Gastroesophageal sphincter (tissue), 3 donors: ENCODE results near the gene CDH9.

Source experiments
- EP300 ChIP-seq: sonication (generic); formaldehyde crosslinking; IDR thresholded peaks from one replicate; pipeline ENCODE4 v1.6.1; 2017; ENCODE audit warnings: antibody characterized with exemption, mild to moderate bottlenecking
- POLR2A ChIP-seq, 2 donors: fragments of 450-650 bp; IDR thresholded peaks; one replicate each; pipeline ENCODE4 v1.6.1; 2017; ENCODE audit warnings: antibody characterized with exemption in 2 of 2, mild to moderate bottlenecking in 2 of 2, moderate library complexity in 1 of 2
- POLR2AphosphoS5 ChIP-seq: sonication (generic); formaldehyde crosslinking; IDR thresholded peaks from one replicate; pipeline ENCODE4 v1.6.1; 2017; ENCODE audit warnings: antibody characterized with exemption
- TF ChIP-seq, protein P1 (sequence below), 4 experiments: fragments of 200-600 bp in 2 of 4; fragments of 450-650 bp in 2 of 4; sonication (generic) in 1 of 4; IDR thresholded peaks; one replicate each; pipeline ENCODE4 v1.5.1; 2017 to 2019; ENCODE audit warnings: antibody characterized with exemption in 4 of 4, mild to moderate bottlenecking in 2 of 4, moderate library complexity in 2 of 4

DNA sequence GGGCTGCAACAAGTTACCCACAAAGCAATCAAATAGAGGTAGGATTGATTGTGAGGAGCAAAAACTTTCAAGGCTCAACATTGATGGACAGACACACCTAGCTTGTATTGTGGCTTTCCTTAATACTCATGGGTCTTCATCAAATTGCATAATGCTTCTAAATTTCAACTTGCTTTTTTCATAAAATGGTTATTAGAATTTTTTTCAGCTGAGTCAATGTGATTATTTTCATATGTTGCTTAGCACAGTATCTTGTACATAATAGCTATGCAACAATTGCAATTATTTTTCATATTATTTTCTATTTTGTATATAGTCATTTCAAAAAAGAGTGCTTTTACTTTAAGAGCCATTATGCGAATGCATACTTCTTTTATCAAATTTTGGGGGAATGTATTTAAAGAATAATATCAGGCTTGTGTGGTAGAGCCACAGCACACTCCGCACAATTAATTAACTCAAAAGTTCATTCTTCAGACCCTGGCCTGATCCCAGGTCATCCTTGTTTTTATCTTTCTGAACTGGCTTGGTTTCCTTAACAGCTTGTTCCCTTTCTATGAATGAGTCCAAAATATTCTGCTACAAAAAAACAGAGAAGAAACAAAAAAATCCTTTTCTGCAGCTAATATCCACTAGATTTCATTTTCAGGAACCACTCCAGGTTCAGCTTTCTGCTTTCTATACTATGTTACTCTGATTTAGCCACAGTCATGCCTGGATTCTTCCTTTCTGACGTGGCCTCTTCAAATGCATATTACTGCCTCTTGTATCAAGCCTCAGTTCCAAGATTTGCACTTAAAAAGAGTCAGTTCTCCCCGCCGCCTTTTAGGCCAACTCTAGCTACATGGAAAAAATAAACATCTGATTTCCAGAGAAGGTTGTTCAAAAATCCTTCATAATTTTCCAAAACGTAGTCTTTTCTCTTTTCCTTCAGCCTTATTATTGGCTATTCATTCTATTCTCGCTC lies 45.3 kb upstream of the CDH9 start:
- TF ChIP-seq, protein P1, sequence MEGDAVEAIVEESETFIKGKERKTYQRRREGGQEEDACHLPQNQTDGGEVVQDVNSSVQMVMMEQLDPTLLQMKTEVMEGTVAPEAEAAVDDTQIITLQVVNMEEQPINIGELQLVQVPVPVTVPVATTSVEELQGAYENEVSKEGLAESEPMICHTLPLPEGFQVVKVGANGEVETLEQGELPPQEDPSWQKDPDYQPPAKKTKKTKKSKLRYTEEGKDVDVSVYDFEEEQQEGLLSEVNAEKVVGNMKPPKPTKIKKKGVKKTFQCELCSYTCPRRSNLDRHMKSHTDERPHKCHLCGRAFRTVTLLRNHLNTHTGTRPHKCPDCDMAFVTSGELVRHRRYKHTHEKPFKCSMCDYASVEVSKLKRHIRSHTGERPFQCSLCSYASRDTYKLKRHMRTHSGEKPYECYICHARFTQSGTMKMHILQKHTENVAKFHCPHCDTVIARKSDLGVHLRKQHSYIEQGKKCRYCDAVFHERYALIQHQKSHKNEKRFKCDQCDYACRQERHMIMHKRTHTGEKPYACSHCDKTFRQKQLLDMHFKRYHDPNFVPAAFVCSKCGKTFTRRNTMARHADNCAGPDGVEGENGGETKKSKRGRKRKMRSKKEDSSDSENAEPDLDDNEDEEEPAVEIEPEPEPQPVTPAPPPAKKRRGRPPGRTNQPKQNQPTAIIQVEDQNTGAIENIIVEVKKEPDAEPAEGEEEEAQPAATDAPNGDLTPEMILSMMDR (IDR thresholded peaks at IDR 0.05), result no peak
- TF ChIP-seq POLR2A (IDR thresholded peaks at IDR 0.05) (no peak), EP300 (no peak), POLR2AphosphoS5 (no peak)
